ENCODE measurements around the gene NEU4.

DNA sequence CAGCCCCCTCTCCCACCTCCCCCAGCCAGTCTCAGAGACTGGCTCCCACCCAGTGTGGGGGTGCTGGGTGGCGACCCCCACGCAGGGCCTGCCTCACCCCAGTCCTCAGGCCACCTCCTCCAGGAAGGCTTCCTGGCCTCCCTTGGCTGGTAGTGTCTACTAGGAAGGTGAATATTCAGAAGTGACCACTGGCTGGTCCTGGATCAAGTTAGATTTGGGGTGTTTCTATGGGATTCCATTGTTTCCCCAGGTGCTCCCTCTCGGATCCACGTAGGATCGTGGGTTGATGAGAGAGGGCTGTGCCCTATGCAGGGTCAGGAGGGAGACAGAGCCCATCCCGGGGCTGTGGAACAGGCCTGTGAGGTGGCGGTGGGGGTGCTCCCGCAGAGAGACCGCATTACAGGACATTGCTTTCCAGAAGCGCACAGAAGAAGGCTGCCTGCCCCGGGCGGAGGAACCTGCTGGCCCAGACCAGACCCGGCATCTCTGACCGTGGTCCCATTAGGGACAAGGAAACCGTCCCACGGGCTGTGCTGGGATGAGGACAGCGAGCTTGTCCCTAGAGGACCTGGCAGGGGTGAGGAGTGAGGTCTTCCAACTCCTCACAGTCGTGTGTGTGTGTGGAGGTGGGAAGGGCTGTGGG, 46.4 kb downstream of the NEU4 start:
- TF ChIP-seq, protein P1, sequence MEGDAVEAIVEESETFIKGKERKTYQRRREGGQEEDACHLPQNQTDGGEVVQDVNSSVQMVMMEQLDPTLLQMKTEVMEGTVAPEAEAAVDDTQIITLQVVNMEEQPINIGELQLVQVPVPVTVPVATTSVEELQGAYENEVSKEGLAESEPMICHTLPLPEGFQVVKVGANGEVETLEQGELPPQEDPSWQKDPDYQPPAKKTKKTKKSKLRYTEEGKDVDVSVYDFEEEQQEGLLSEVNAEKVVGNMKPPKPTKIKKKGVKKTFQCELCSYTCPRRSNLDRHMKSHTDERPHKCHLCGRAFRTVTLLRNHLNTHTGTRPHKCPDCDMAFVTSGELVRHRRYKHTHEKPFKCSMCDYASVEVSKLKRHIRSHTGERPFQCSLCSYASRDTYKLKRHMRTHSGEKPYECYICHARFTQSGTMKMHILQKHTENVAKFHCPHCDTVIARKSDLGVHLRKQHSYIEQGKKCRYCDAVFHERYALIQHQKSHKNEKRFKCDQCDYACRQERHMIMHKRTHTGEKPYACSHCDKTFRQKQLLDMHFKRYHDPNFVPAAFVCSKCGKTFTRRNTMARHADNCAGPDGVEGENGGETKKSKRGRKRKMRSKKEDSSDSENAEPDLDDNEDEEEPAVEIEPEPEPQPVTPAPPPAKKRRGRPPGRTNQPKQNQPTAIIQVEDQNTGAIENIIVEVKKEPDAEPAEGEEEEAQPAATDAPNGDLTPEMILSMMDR (IDR thresholded peaks at IDR 0.05 in 8 of 11, conservative IDR thresholded peaks at IDR 0.05 in 3 of 11) = no peak
- TF ChIP-seq POLR2A (IDR thresholded peaks at IDR 0.05) = no peak
- TF ChIP-seq POLR2AphosphoS5 (IDR thresholded peaks at IDR 0.05) = no peak

Measured in spleen (tissue), 7 donors.